ENCODE data around the gene PEX10. TPM values are rescaled to one million over a fixed set of nuclear protein-coding genes. Genes with fewer than 3 reads are reported as not detected.

PEX10 gene
- total and polyA plus RNA-seq, 10 of the 15 experiments (the other 5 are each of a cell fraction or from before 2014, with no cell fraction given) = 0.24 to 24.9 (median 16.8) TPM; not detected in 1

- no peak overlapping the region for H3K4me2 ChIP-seq (ENCODE audit: control insufficient read depth, insufficient read depth)
- ChIA-PET RAD21 (ENCODE audit: unreplicated experiment) (no interaction called here), SMC1A (ENCODE audit: uncharacterized antibody, unreplicated experiment) (no interaction called here), POLR2A (no interaction called here), CTCF (no interaction called here)
- no peak overlapping the region for H2AFZ ChIP-seq (ENCODE audit: control insufficient read depth, low read depth, low read length)
- WGBS (ENCODE audit: insufficient coverage, insufficient replicate concordance, low lambda C conversion rate, missing lambda C conversion rate) = 57% methylated on average over 24 of the region's 28 CpGs
- no TSS peak for BruUV-seq (replicated peaks)
- H3K9ac ChIP-seq (ENCODE audit: control insufficient read depth, insufficient read depth, low read length) = no peak overlapping the region
- DNase-seq (ENCODE audit: low read depth, low spot score) (no peak), ATAC-seq (no peak), FAIRE-seq (no peak)
- no peaks in the 10 kb centered on the region; a peak in 2 of 4 replicates for H3K27me3 ChIP-seq (replicated peaks in 1 of 2; ENCODE audit: control insufficient read depth in 2 of 2, insufficient read depth in 2 of 2, low read length in 1 of 2)
- H4K20me1 ChIP-seq (ENCODE audit: control insufficient read depth, insufficient read depth) = no peaks in the 10 kb centered on the region
- intact Hi-C loops (cut with micrococcal nuclease; ENCODE audit: unreplicated experiment) (no loop called here), in situ Hi-C loops (cut with MboI) (no loop called here)
- TF ChIP-seq ETV6 (conservative IDR thresholded peaks at IDR 0.05 in 1 of 2, IDR thresholded peaks at IDR 0.05 in 1 of 2; ENCODE audit: borderline replicate concordance in 1 of 2, low read depth in 1 of 2) (no peak), NFIC (IDR thresholded peaks at IDR 0.05; ENCODE audit: low read depth, low read length) (no peak), IKZF2 (IDR thresholded peaks at IDR 0.05) (no peak), NR2F1 (conservative IDR thresholded peaks at IDR 0.05) (no peak), RAD51 (IDR thresholded peaks at IDR 0.05) (no peak), ATF2 (IDR thresholded peaks at IDR 0.05; ENCODE audit: low read length) (no peak), RAD21 (IDR thresholded peaks at IDR 0.05; ENCODE audit: insufficient read depth, low read depth, low read length) (no peak), POLR2AphosphoS5 (IDR thresholded peaks at IDR 0.05; ENCODE audit: low read length) (no peak)
- TF ChIP-seq, protein P1, sequence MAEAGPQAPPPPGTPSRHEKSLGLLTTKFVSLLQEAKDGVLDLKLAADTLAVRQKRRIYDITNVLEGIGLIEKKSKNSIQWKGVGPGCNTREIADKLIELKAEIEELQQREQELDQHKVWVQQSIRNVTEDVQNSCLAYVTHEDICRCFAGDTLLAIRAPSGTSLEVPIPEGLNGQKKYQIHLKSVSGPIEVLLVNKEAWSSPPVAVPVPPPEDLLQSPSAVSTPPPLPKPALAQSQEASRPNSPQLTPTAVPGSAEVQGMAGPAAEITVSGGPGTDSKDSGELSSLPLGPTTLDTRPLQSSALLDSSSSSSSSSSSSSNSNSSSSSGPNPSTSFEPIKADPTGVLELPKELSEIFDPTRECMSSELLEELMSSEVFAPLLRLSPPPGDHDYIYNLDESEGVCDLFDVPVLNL (IDR thresholded peaks at IDR 0.05; ENCODE audit: low read depth, low read length) = no peak
- H3K27ac ChIP-seq (ENCODE audit: control insufficient read depth, insufficient read depth) = no peak overlapping the region
- H3K4me1 ChIP-seq (ENCODE audit: control insufficient read depth, insufficient read depth, low read length) = no peaks in the 10 kb centered on the region
- peaks cover 5% of the 10 kb centered on the region; the same call in 1 of the 3 replicates for H3K9me3 ChIP-seq (replicated peaks; ENCODE audit: control insufficient read depth, insufficient read depth, low read length)
- no peaks in the 10 kb centered on the region for H3K36me3 ChIP-seq (ENCODE audit: control insufficient read depth in 2 of 2, insufficient read depth in 2 of 2, low read length in 1 of 2)
- H3K4me3 ChIP-seq = no peak overlapping the region
- H3K79me2 ChIP-seq (ENCODE audit: control insufficient read depth, insufficient read depth, low read length) = no peaks in the 10 kb centered on the region
Observed at GRCh38 chr1:2428490-2428889, 16.1 kb upstream of the PEX10 start.
